ENCODE measurements around the gene RPIA.

GRCh38 chr2:88764141-88764849, 72.8 kb downstream of the RPIA start:
- TF ChIP-seq RAD21 (IDR thresholded peaks at IDR 0.05) (no peak), CTCF (IDR thresholded peaks at IDR 0.05; ENCODE audit: low read depth, low read length, missing input control) (no peak), HNF4G (IDR thresholded peaks at IDR 0.05) (no peak), REST (IDR thresholded peaks at IDR 0.05) (no peak), GABPA (IDR thresholded peaks at IDR 0.05 in 1 of 2, conservative IDR thresholded peaks at IDR 0.05 in 1 of 2) (no peak), MAX (IDR thresholded peaks at IDR 0.05) (no peak), YY1 (IDR thresholded peaks at IDR 0.05) (no peak), ZBTB33 (IDR thresholded peaks at IDR 0.05) (no peak), SP1 (IDR thresholded peaks at IDR 0.05) (no peak), JUND (IDR thresholded peaks at IDR 0.05) (no peak), EGR1 (IDR thresholded peaks at IDR 0.05; ENCODE audit: low read depth in 2 of 2) (no peak), ATF3 (IDR thresholded peaks at IDR 0.05) (no peak)

Data from liver (tissue), 3 donors.